ENCODE results near the gene MTG2. TPM values are rescaled to one million over a fixed set of nuclear protein-coding genes. Genes with fewer than 3 reads are reported as not detected.

Gene MTG2
- total RNA-seq (2022; extraction: Qiagen RNA extraction), result 33.3 to 41.8 TPM (median 36.8 TPM) in 5 replicates

GRCh38 chr20:62182469-62183425, at the start of gene MTG2:
Gene MTG2 (plus strand): TSS chr20:62183028. CDS start chr20:62193421, 10,393 bp downstream.

GRCh38 chr20:62143081-62143956, 39.5 kb upstream of the MTG2 start, which contains the start of the genes PSMA7 and SS18L1:
Gene PSMA7 (minus strand): TSS chr20:62143394. CDS start chr20:62143303, 91 bp downstream.
Gene SS18L1 (plus strand): TSS chr20:62143769. CDS start chr20:62143821, 52 bp downstream.

GRCh38 chr20:62219992-62220665, 37.3 kb downstream of the MTG2 start, which contains the start of gene HRH3:
Gene HRH3 (minus strand): TSS chr20:62220278. CDS start chr20:62219970, 308 bp downstream.

GRCh38 chr20:62237801-62238568, 55.2 kb downstream of the MTG2 start, which contains the start of gene OSBPL2:
Gene OSBPL2 (plus strand): TSS chr20:62238521. CDS start chr20:62256185, 17,664 bp downstream.

Other genes starting within 250 kb of the MTG2 start
- gene TAF4, start 117.1 kb upstream of the MTG2 start, total RNA-seq (2022; extraction: Qiagen RNA extraction), result 13.9 to 18.9 TPM (median 16.9 TPM) in 5 replicates
- 24.6 to 26.7 TPM (median 24.9 TPM) in 5 replicates for gene LSM14B, start 60.6 kb upstream of the MTG2 start, total RNA-seq (2022; extraction: Qiagen RNA extraction)
- gene PSMA7, start 39.6 kb upstream of the MTG2 start, total RNA-seq (2022; extraction: Qiagen RNA extraction), result 485 to 562 TPM (median 551 TPM) in 5 replicates
- gene SS18L1, start 39.3 kb upstream of the MTG2 start, total RNA-seq (2022; extraction: Qiagen RNA extraction), result 8.1 to 9.5 TPM (median 9.0 TPM) in 5 replicates
- not detected in 5 replicates for gene HRH3, start 37.2 kb downstream of the MTG2 start, total RNA-seq (2022; extraction: Qiagen RNA extraction)
- 17.8 to 19.6 TPM (median 18.4 TPM) in 5 replicates for gene OSBPL2, start 55.5 kb downstream of the MTG2 start, total RNA-seq (2022; extraction: Qiagen RNA extraction)
- 161 to 183 TPM (median 177 TPM) in 5 replicates for gene ADRM1, start 120.0 kb downstream of the MTG2 start, total RNA-seq (2022; extraction: Qiagen RNA extraction)
- 313 to 453 TPM (median 400 TPM) in 5 replicates for gene LAMA5, start 184.3 kb downstream of the MTG2 start, total RNA-seq (2022; extraction: Qiagen RNA extraction)
- gene RPS21, start 204.1 kb downstream of the MTG2 start, total RNA-seq (2022; extraction: Qiagen RNA extraction), result 2,384 to 3,109 TPM (median 2,755 TPM) in 5 replicates
- gene CABLES2, start 224.3 kb downstream of the MTG2 start, total RNA-seq (2022; extraction: Qiagen RNA extraction), result 4.4 to 6.4 TPM (median 5.7 TPM) in 5 replicates
- 0.62 to 1.3 TPM (median 0.98 TPM) in 5 replicates for gene RBBP8NL, start 244.5 kb downstream of the MTG2 start, total RNA-seq (2022; extraction: Qiagen RNA extraction)